HEK293T (cell line): ENCODE data around the gene NPVF.

Source experiments
- CTCF ChIA-PET: fragments of 350-600 bp; formaldehyde crosslinking; extraction: SDS; loops from one replicate; lab custom pipeline; 2021; ENCODE audit warnings: antibody characterized with exemption, inconsistent platforms; lab: Yijun Ruan, JAX
- POLR2A ChIA-PET: fragments of 350-600 bp; formaldehyde crosslinking; extraction: SDS; loops from one replicate; lab custom pipeline; 2020; ENCODE audit warnings: antibody characterized with exemption, inconsistent platforms; lab: Yijun Ruan, JAX
- DNase-seq: peaks from one replicate; pipeline ENCODE4 v3.0.0; 2012; ENCODE audit warnings: mixed read lengths; ENCODE audit errors: extremely low spot score
- ARNT ChIP-seq: fragments of 450-650 bp; IDR thresholded peaks from 2 replicates; pipeline ENCODE4 v1.6.1; 2017; ENCODE audit warnings: mild to moderate bottlenecking
- BHLHE40 ChIP-seq: fragments of 450-650 bp; IDR thresholded peaks from 2 replicates; pipeline ENCODE4 v1.6.1; 2016; ENCODE audit warnings: mild to moderate bottlenecking, moderate library complexity, borderline replicate concordance
- CTBP1 ChIP-seq: fragments of 450-650 bp; IDR thresholded peaks from 2 replicates; pipeline ENCODE4 v1.6.1; 2016; ENCODE audit warnings: borderline replicate concordance
- ELF4 ChIP-seq: fragments of 450-650 bp; IDR thresholded peaks from 2 replicates; pipeline ENCODE4 v1.6.1; 2017; ENCODE audit warnings: antibody characterized with exemption
- FOXA1 ChIP-seq: fragments of 450-650 bp; IDR thresholded peaks from 2 replicates; pipeline ENCODE4 v1.6.1; 2016; ENCODE audit warnings: mild to moderate bottlenecking
- FOXK2 ChIP-seq: fragments of 450-650 bp; IDR thresholded peaks from 2 replicates; pipeline ENCODE4 v1.6.1; 2016; ENCODE audit warnings: mild to moderate bottlenecking
- FOXM1 ChIP-seq: fragments of 450-650 bp; IDR thresholded peaks from 2 replicates; pipeline ENCODE4 v1.6.1; 2017; ENCODE audit warnings: mild to moderate bottlenecking, borderline replicate concordance
- HDGF ChIP-seq: fragments of 450-650 bp; IDR thresholded peaks from 2 replicates; pipeline ENCODE4 v1.6.1; 2017; ENCODE audit warnings: antibody characterized with exemption, borderline replicate concordance
- L3MBTL2 ChIP-seq: fragments of 450-650 bp; conservative IDR thresholded peaks from 2 replicates; pipeline ENCODE4 v1.6.1; 2016; ENCODE audit warnings: mild to moderate bottlenecking
- LEF1 ChIP-seq: fragments of 450-650 bp; IDR thresholded peaks from 2 replicates; pipeline ENCODE4 v1.6.1; 2017; ENCODE audit warnings: mild to moderate bottlenecking, borderline replicate concordance
- NFRKB ChIP-seq: fragments of 450-650 bp; IDR thresholded peaks from 2 replicates; pipeline ENCODE4 v1.6.1; 2016; ENCODE audit warnings: mild to moderate bottlenecking, moderate library complexity
- SP1 ChIP-seq: fragments of 450-650 bp; IDR thresholded peaks from 2 replicates; pipeline ENCODE4 v1.6.1; 2017
- SUZ12 ChIP-seq: fragments of 450-650 bp; IDR thresholded peaks from 2 replicates; pipeline ENCODE4 v1.6.1; 2016; ENCODE audit warnings: mild to moderate bottlenecking
- TARDBP ChIP-seq: fragments of 450-650 bp; IDR thresholded peaks from 2 replicates; pipeline ENCODE4 v1.6.1; 2016
- ZNF384 ChIP-seq: fragments of 450-650 bp; IDR thresholded peaks from 2 replicates; pipeline ENCODE4 v1.6.1; 2016
- TF ChIP-seq, protein P1 (sequence below): fragments of 450-650 bp; IDR thresholded peaks from 2 replicates; pipeline ENCODE4 v1.6.1; 2016

The NPVF gene, protein sequence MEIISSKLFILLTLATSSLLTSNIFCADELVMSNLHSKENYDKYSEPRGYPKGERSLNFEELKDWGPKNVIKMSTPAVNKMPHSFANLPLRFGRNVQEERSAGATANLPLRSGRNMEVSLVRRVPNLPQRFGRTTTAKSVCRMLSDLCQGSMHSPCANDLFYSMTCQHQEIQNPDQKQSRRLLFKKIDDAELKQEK

DNA sequence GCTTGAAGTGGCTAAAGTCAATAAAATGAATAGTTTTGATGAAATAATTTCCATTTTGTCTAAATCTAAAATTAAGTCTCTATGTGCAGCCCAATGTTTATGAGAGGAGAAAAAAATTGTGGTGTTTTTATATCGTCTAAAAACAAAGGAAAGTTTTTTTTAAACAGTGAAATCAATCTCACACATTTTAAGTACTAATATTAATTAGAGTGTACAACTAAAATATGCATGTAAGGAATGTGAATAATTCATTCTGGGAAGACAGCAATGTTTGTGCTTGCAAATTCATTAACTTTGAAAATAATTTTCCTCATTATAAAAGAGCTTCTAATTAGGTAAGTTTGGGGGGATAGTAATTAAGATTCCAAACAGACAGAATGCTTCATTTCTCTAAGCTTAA lies at the start of gene NPVF:
NPVF (minus strand) TSS at position 101 of the 400 bp plus-strand sequence; CDS start at position 54, 47 bp downstream.
- TF ChIP-seq ZNF384 (no peak), FOXM1 (no peak), FOXA1 (no peak), SP1 (no peak), BHLHE40 (no peak), NFRKB (no peak), LEF1 (no peak), SUZ12 (no peak)
- TF ChIP-seq, protein P1, sequence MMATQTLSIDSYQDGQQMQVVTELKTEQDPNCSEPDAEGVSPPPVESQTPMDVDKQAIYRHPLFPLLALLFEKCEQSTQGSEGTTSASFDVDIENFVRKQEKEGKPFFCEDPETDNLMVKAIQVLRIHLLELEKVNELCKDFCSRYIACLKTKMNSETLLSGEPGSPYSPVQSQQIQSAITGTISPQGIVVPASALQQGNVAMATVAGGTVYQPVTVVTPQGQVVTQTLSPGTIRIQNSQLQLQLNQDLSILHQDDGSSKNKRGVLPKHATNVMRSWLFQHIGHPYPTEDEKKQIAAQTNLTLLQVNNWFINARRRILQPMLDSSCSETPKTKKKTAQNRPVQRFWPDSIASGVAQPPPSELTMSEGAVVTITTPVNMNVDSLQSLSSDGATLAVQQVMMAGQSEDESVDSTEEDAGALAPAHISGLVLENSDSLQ = no peak
- no peak for DNase-seq
- ChIA-PET CTCF (interaction anchor here (0.7 kb wide), 1 partner anchor 110 kb away, joined by 3 read pairs; no protein-coding TSS in a partner anchor), POLR2A (no interaction called here)

DNA sequence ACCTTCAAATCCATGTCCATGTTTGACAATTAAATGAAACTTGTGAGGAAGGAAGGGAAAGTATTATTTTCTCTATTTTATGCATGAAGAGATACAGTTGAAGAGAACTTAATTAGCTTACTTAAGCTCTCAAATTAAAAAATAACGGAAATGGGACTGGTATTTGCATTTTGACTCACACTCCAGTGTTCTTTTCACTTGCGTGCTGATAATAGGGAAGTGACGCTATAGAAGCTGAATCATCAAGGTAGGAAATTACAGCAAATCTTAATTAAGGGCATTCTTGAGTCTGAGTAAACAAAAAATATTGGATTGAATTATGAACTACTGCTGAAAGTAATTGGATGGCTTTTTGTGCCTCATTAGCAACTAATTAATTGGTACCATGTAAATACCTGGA lies 44.0 kb upstream of the NPVF start:
- CTCF ChIA-PET = interaction anchor here (0.6 kb wide), 1 partner anchor 1973 kb away, joined by 3 read pairs; the partner anchor contains the start of gene MALSU1
- no peak for TF ChIP-seq HDGF
- no peak for TF ChIP-seq ARNT
- POLR2A ChIA-PET = no interaction called here
- DNase-seq = no peak

DNA sequence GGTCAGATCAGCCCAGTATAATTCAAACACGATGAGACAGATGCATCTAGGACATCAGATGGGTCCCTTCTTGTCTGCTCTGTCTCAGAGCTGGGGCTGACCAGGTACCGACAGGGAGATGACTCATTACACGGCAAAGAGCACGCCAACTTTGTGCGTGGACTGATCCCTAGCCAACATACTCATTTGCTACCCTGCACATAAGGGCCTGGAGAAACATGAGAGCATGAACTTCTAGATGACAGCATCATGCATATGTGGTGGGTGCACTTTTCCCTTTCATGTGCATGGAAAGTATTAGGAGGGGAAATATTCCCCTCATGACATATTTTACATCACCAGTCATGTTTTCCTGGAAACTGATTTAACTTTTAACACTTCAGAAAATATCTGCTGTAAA lies 35.1 kb upstream of the NPVF start:
- ChIA-PET POLR2A (no interaction called here), CTCF (no interaction called here)
- TF ChIP-seq NFRKB (no peak), SP1 (no peak), HDGF (no peak), FOXA1 (no peak), CTBP1 (no peak), ZNF384 (no peak), SUZ12 (no peak), ELF4 (no peak), FOXM1 (no peak), LEF1 (no peak), FOXK2 (no peak), TARDBP (no peak), ARNT (no peak), BHLHE40 (no peak), L3MBTL2 (no peak)
- TF ChIP-seq, protein P1 = no peak
- no peak for DNase-seq

DNA sequence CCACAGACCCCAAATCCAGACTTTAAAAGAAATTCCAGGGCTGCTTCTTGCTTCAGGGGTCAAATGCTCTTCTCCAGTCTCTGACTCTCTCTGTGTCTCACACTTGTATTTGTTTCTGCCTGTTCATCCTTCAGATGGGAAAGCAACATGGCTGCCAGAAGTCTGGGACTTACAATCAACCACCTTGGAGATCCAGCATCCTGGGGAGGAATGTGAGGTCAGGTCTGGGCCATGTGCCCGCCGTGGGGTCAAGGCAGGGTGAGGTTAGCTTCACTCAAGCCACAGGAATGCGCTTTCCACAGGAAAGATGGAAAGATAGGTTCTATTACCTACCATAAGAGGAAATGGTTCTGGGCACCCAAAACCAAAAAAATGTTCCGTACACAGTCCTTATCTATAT lies 34.3 kb upstream of the NPVF start:
- TF ChIP-seq FOXK2 (no peak), L3MBTL2 (no peak), ZNF384 (no peak), SP1 (no peak), TARDBP (no peak), LEF1 (no peak), CTBP1 (no peak), ARNT (no peak), BHLHE40 (no peak), FOXA1 (no peak)
- ChIA-PET CTCF (interaction anchor here (1.7 kb wide), 1 partner anchor 130 kb away, joined by 4 read pairs; no protein-coding TSS in a partner anchor), POLR2A (no interaction called here)
- DNase-seq = no peak

DNA sequence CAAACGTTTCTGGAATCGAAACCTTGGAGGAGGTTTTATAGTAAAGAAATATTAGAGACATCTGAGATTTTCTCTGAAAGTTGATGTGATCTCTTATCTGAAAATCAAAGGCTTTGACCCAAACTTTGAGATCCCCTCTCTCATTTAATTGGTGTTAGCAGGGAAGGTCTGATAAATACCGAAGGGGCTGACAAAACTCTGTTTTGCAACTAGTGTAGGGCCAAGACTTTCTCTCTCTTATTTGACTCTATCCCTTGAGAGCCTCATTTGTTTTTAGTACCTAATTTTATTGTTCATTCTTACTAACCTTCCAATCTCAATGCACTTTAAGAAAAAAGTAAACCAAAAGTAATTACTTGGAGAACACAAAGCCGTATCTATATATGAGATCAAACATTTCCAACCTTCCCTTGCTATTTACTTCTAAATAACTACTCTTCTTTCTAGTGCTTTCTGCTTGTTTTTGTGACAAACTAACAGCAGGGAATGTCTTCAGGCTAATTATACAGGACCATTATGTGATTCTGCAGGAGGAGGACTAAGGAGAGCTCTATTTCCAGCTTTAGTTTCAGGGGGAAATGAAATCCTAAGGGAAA lies 33.4 kb upstream of the NPVF start:
- POLR2A ChIA-PET = no interaction called here
- DNase-seq = no peak
- CTCF ChIA-PET = interaction anchor here (0.8 to 1.7 kb wide), 5 partner anchors 124 to 305 kb away, joined by 3 to 4 read pairs (median 3); no protein-coding TSS in a partner anchor
- TF ChIP-seq, protein P1 = no peak
- no peak for TF ChIP-seq FOXA1
- no peak for TF ChIP-seq ZNF384
- no peak for TF ChIP-seq CTBP1
- no peak for TF ChIP-seq FOXM1
- no peak for TF ChIP-seq ELF4
- no peak for TF ChIP-seq SUZ12
- TF ChIP-seq LEF1 = no peak
- TF ChIP-seq NFRKB = no peak
- TF ChIP-seq SP1 = no peak
- TF ChIP-seq L3MBTL2 = no peak
- no peak for TF ChIP-seq FOXK2
- no peak for TF ChIP-seq HDGF

DNA sequence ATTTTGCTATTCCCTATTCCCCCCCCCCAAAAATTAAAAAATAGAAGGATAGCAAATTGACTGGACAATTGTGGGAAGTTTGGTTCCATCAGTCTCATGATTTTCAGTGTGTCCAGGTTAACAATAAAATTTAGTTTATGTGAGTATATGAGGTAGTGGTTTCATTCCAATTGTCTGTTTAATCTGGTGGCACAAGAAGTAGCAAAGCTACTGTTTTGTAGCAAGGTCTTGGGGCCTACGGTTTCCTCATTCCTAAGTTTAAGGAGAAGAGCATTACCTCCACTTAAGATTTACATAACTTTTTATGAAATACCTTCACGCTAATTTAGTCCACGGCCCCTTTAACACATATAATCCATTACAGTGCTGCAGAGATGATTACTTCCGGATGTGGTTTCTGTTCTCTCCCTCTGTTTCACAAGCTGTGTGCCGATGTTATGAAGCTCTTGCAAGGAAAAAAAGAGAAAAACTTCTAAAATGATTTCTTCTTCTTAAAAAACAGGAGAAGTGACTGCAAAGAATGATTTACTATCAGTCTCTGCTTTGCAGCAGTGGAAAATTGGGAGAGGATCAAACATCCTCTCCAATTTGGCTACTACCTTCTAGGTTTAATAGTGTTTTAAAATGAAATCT lies 32.7 kb upstream of the NPVF start:
- TF ChIP-seq BHLHE40 = no peak
- TF ChIP-seq TARDBP = no peak
- TF ChIP-seq ELF4 = no peak
- no peak for TF ChIP-seq SP1
- no peak for TF ChIP-seq ARNT
- no peak for TF ChIP-seq CTBP1
- no peak for TF ChIP-seq FOXK2
- no peak for TF ChIP-seq L3MBTL2
- TF ChIP-seq HDGF = no peak
- TF ChIP-seq NFRKB = no peak
- TF ChIP-seq, protein P1 = no peak
- TF ChIP-seq LEF1 = no peak
- no peak for TF ChIP-seq FOXM1
- TF ChIP-seq FOXA1 = no peak
- no peak for TF ChIP-seq SUZ12
- no peak for TF ChIP-seq ZNF384
- DNase-seq = no peak
- CTCF ChIA-PET = interaction anchor here (0.8 to 1.7 kb wide), 6 partner anchors 125 to 306 kb away, joined by 3 to 6 read pairs (median 4); no protein-coding TSS in a partner anchor
- POLR2A ChIA-PET = no interaction called here
